NOMO-1 treated with DMSO at 0.1 percent for 48 hours (cell line): ENCODE data around the gene FAM110D.

Source experiments
- DNase-seq: peaks from one replicate; lab custom pipeline; 2025; ENCODE audit not compliant: unreplicated experiment; lab: John Stamatoyannopoulos, UW

FAM110D gene

GRCh38 chr1:26158908-26159742, at the start of gene FAM110D:
Gene FAM110D, plus strand, starts transcription at chr1:26159079. Its CDS starts 2,213 bp downstream, at chr1:26161292.
- no peak for DNase-seq

- DNase-seq, result no peak
These were observed 49.4 kb upstream of the FAM110D start for GRCh38 chr1:26109229-26110164.

GRCh38 chr1:26110731-26111529, 47.9 kb upstream of the FAM110D start:
- DNase-seq, result peak; percentile 51

GRCh38 chr1:26111530-26112406, 47.1 kb upstream of the FAM110D start, which contains the start of gene PDIK1L:
Gene PDIK1L, plus strand, starts transcription at chr1:26111824. Its CDS starts 2,485 bp downstream, at chr1:26114309.
- peak; percentile 88 for DNase-seq

GRCh38 chr1:26112407-26112775, 46.5 kb upstream of the FAM110D start:
- DNase-seq, result peak; percentile 48

- DNase-seq, result peak; percentile 20
These were observed 44.5 kb upstream of the FAM110D start for GRCh38 chr1:26114165-26114927.

GRCh38 chr1:26119892-26120608, 38.8 kb upstream of the FAM110D start:
- DNase-seq, result peak; percentile 60

GRCh38 chr1:26121854-26122773, 36.8 kb upstream of the FAM110D start:
- DNase-seq, result peak; percentile 50

GRCh38 chr1:26122988-26123973, 35.6 kb upstream of the FAM110D start:
- peak; percentile 32 for DNase-seq

- DNase-seq, result no peak
These were observed 34.2 kb upstream of the FAM110D start for GRCh38 chr1:26124418-26125331.

- no peak for DNase-seq
These were observed 33.5 kb upstream of the FAM110D start for GRCh38 chr1:26125382-26125781.

GRCh38 chr1:26125946-26126320, 32.9 kb upstream of the FAM110D start:
- no peak for DNase-seq

GRCh38 chr1:26126321-26127084, 32.4 kb upstream of the FAM110D start:
- DNase-seq, result peak; percentile 99
